Neural cell (in vitro differentiated cells): ENCODE measurements around the gene OR13J1.

Experiments
- POLR2AphosphoS5 ChIP-seq: IDR thresholded peaks from 2 replicates; pipeline ENCODE4 v1.6.1; 2012
- TF ChIP-seq, protein P1 (sequence below): fragments of 450-650 bp; IDR thresholded peaks from 2 replicates; pipeline ENCODE4 v1.5.1; 2014; ENCODE audit warnings: antibody characterized with exemption, mild to moderate bottlenecking, moderate library complexity; ENCODE audit not compliant: poor library complexity, severe bottlenecking

DNA sequence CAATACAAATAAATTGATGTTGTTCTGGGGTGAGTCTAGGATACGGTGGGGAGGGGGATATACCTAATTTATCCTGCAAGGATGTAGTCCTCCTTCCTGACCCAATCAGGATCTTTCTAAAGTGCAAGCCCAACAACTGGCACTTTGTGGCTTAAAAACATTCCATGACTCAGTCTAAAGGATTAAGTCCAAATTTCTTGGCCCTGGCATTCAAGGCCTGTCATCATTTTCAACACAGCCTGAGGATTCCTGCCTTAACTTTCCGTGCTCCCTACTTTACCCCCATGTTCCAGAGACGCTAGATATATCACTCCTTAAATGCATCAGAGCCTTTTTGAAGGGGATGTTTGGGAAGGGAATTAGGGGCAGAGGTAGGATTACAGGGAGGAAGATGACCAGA lies 42.7 kb downstream of the OR13J1 start:
- TF ChIP-seq, protein P1, sequence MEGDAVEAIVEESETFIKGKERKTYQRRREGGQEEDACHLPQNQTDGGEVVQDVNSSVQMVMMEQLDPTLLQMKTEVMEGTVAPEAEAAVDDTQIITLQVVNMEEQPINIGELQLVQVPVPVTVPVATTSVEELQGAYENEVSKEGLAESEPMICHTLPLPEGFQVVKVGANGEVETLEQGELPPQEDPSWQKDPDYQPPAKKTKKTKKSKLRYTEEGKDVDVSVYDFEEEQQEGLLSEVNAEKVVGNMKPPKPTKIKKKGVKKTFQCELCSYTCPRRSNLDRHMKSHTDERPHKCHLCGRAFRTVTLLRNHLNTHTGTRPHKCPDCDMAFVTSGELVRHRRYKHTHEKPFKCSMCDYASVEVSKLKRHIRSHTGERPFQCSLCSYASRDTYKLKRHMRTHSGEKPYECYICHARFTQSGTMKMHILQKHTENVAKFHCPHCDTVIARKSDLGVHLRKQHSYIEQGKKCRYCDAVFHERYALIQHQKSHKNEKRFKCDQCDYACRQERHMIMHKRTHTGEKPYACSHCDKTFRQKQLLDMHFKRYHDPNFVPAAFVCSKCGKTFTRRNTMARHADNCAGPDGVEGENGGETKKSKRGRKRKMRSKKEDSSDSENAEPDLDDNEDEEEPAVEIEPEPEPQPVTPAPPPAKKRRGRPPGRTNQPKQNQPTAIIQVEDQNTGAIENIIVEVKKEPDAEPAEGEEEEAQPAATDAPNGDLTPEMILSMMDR, result no peak
- TF ChIP-seq POLR2AphosphoS5, result no peak
